Gastroesophageal sphincter (tissue), 3 donors: ENCODE data around the gene TOMM5.

Source experiments
- POLR2A ChIP-seq, 2 donors: fragments of 450-650 bp; IDR thresholded peaks; one replicate each; pipeline ENCODE4 v1.6.1; 2017; ENCODE audit warnings: antibody characterized with exemption in 2 of 2, mild to moderate bottlenecking in 2 of 2, moderate library complexity in 1 of 2
- TF ChIP-seq, protein P1 (sequence below), 4 experiments: fragments of 200-600 bp in 2 of 4; fragments of 450-650 bp in 2 of 4; sonication (generic) in 1 of 4; IDR thresholded peaks; one replicate each; pipeline ENCODE4 v1.5.1; 2017 to 2019; ENCODE audit warnings: antibody characterized with exemption in 4 of 4, mild to moderate bottlenecking in 2 of 4, moderate library complexity in 2 of 4

GRCh38 chr9:37564916-37565315 is 27.5 kb downstream of the TOMM5 start:
- TF ChIP-seq POLR2A (IDR thresholded peaks at IDR 0.05) = no peak
- TF ChIP-seq, protein P1, sequence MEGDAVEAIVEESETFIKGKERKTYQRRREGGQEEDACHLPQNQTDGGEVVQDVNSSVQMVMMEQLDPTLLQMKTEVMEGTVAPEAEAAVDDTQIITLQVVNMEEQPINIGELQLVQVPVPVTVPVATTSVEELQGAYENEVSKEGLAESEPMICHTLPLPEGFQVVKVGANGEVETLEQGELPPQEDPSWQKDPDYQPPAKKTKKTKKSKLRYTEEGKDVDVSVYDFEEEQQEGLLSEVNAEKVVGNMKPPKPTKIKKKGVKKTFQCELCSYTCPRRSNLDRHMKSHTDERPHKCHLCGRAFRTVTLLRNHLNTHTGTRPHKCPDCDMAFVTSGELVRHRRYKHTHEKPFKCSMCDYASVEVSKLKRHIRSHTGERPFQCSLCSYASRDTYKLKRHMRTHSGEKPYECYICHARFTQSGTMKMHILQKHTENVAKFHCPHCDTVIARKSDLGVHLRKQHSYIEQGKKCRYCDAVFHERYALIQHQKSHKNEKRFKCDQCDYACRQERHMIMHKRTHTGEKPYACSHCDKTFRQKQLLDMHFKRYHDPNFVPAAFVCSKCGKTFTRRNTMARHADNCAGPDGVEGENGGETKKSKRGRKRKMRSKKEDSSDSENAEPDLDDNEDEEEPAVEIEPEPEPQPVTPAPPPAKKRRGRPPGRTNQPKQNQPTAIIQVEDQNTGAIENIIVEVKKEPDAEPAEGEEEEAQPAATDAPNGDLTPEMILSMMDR (IDR thresholded peaks at IDR 0.05) = no peak
